Measurements from ENCODE around the gene REEP3.
"Not testable (repeated sequence)": the region's sequence is repeated elsewhere in the genome, so short reads cannot be mapped to it uniquely, and the experiment has no call there.

Gene REEP3

GRCh38 chr10:63633677-63634487, 112.7 kb downstream of the REEP3 start:
- DNase-seq, result no peak

GRCh38 chr10:63634488-63635065, 113.4 kb downstream of the REEP3 start:
- no peak for DNase-seq

GRCh38 chr10:63636812-63637211, 115.6 kb downstream of the REEP3 start:
- no peak for DNase-seq

GRCh38 chr10:63637901-63638327, 116.7 kb downstream of the REEP3 start:
- no peak for DNase-seq

GRCh38 chr10:63641366-63641765, 120.2 kb downstream of the REEP3 start:
- DNase-seq, result no peak

- no peak for DNase-seq
These were observed 120.6 kb downstream of the REEP3 start for GRCh38 chr10:63641799-63642198.

GRCh38 chr10:63642808-63643207, 121.6 kb downstream of the REEP3 start:
- no peak for DNase-seq

- no peak for DNase-seq
These were observed 123.4 kb downstream of the REEP3 start for GRCh38 chr10:63644418-63645142.

- no peak for DNase-seq
These were observed 124.0 kb downstream of the REEP3 start for GRCh38 chr10:63645195-63645594.

GRCh38 chr10:63646491-63646890, 125.3 kb downstream of the REEP3 start:
- no peak for DNase-seq

GRCh38 chr10:63651864-63652263, 130.7 kb downstream of the REEP3 start:
- DNase-seq, result no peak

- no peak for DNase-seq
These were observed 132.5 kb downstream of the REEP3 start for GRCh38 chr10:63653747-63654146.

- DNase-seq, result no peak
These were observed 136.6 kb downstream of the REEP3 start for GRCh38 chr10:63657761-63658160.

GRCh38 chr10:63660941-63661340, 139.7 kb downstream of the REEP3 start:
- DNase-seq, result not testable (repeated sequence)

GRCh38 chr10:63661347-63661746, 140.1 kb downstream of the REEP3 start:
- DNase-seq, result no peak

GRCh38 chr10:63664341-63664885, 143.2 kb downstream of the REEP3 start:
- DNase-seq, result no peak

GRCh38 chr10:63665006-63665580, 143.9 kb downstream of the REEP3 start:
- not testable (repeated sequence) for DNase-seq

GRCh38 chr10:63665670-63666134, 144.5 kb downstream of the REEP3 start:
- no peak for DNase-seq

GRCh38 chr10:63666836-63667383, 145.7 kb downstream of the REEP3 start:
- DNase-seq, result no peak

GRCh38 chr10:63667596-63668480, 146.6 kb downstream of the REEP3 start:
- DNase-seq, result no peak

- no peak for DNase-seq
These were observed 149.2 kb downstream of the REEP3 start for GRCh38 chr10:63670291-63670898.

Data from stimulated activated CD4-positive, alpha-beta T cell treated with anti-CD3 and anti-CD28 coated beads, Interleukin-1b, Interleukin-23, amount 100 ng/mL, for 48 hours (primary cell).